ENCODE measurements around the gene NOXA1. TPM values are rescaled to one million over a fixed set of nuclear protein-coding genes. Genes with fewer than 3 reads are reported as not detected.

NOXA1 gene
- total RNA-seq, 1 donor from 2014 or later, result 0.49 TPM

DNA sequence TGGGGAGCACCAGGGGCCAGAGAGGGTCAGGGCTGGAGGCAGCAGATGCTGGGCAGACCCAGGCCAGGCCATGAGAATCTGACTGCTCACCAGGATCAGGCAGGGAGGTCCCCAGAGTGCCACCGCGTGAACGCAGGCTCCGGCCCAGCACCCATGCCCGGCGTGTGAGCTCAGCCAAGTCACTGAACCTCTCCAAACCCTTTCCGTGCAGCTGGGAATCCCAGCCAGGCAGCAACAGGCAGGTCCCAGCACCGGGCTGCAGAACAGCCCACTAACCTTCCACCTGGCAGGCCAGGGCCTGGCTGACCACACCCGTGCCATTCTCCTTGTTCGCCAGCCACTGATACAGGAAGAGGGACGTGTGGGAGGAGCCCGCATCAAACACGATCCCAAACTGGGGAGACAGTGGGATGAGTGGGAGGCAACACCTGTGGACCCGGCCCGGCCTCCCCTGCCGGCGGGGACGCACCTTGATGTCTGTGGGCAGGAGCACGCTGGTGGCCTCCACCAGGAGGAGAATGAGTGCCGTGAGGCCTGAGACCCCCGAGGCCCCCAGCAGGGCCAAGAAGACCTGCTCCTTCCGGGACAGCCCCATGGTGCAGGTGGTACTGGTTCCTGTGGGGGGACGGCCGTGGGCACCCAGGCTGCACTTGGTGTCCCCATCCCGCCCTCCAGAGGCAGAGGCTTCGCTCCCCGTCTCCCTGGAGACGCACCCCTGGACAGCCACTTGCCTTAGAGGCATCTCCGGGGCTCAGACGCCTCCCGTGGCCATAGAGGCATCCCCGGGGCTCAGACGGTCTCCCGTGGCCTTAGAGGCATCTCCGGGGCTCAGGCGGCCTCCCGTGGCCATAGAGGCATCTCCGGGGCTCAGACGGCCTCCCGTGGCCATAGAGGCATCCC is 14.7 kb downstream of the NOXA1 start:
- Mint-ChIP-seq H3K4me1 (ENCODE audit: low read depth) (peaks cover 5% of the 10 kb centered on the region), H3K27ac (no peak overlapping the region), H3K9me3 (no peaks in the 10 kb centered on the region), H3K27me3 (ENCODE audit: insufficient read depth) (peaks cover 9% of the 10 kb centered on the region), H3K4me3 (no peak overlapping the region), H3K36me3 (ENCODE audit: low read depth) (no peaks in the 10 kb centered on the region)
- DNase-seq (ENCODE audit: low spot score), result no peak
- intact Hi-C loops (cut with micrococcal nuclease), result no loop called here

DNA sequence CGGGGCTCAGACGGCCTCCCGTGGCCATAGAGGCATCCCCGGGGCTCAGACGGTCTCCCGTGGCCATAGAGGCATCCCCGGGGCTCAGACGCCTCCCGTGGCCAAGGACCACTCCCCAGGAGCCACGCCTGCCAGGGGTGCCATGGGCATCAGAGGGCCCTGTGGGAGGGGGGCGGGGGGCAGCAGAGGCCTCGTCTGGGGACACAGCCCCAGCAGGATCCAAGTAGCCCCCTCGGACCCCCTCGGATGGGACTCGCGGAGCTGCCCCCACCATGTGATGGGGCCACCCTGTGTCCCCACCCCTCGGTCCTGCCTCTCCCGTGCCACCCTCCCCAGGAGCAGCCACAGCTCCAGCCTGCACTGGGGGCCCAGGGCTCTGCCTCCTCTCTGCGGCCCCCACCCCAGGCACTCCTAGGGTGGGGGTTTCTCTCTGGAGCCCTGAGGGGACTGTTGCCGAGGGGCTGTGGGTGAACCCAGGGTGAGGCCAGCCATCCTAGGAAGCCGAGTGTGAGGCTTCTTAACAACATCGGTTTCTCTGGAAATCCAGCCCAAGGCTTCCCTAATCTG is 15.5 kb downstream of the NOXA1 start:
- no peak overlapping the region for H3K4me3 Mint-ChIP-seq
- no peak overlapping the region for H3K27ac Mint-ChIP-seq
- intact Hi-C loops (cut with micrococcal nuclease), result no loop called here
- H3K36me3 Mint-ChIP-seq (ENCODE audit: low read depth), result no peaks in the 10 kb centered on the region
- DNase-seq (ENCODE audit: low spot score), result no peak
- H3K27me3 Mint-ChIP-seq (ENCODE audit: insufficient read depth), result peaks cover 13% of the 10 kb centered on the region
- H3K4me1 Mint-ChIP-seq (ENCODE audit: low read depth), result peaks cover 5% of the 10 kb centered on the region
- no peaks in the 10 kb centered on the region for H3K9me3 Mint-ChIP-seq

DNA sequence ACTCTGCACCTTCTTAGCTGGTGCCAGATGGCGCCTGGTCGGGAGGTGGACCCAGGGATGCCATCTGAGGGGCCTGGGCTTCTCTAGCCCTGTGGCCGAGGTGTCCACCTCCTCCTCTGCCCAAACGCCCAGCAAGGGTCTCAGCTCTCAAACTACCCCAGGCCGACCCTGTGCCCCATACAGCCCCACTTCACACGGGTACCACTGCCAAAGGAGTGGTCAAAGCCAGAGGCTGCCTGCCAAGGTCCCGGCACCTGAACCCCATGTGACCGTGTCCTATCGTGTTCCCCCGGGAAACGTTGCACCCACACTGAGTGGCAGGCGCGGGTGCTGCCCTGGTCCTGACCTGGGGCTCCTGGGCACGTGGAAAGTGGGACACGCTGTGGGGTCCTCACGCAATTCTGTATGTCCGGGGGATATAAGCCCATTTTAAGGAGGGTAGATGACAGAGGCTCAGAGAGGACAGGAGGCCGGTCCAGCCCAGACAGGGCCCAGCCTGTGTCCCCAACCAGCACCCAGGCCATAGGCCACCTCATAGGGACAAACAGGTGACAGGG is 16.0 kb downstream of the NOXA1 start:
- peaks cover 5% of the 10 kb centered on the region for H3K4me1 Mint-ChIP-seq (ENCODE audit: low read depth)
- DNase-seq (ENCODE audit: low spot score), result no peak
- peaks cover 15% of the 10 kb centered on the region for H3K27me3 Mint-ChIP-seq (ENCODE audit: insufficient read depth)
- intact Hi-C loops (cut with micrococcal nuclease), result no loop called here
- no peak overlapping the region for H3K27ac Mint-ChIP-seq
- no peaks in the 10 kb centered on the region for H3K9me3 Mint-ChIP-seq
- H3K36me3 Mint-ChIP-seq (ENCODE audit: low read depth), result no peaks in the 10 kb centered on the region
- no peak overlapping the region for H3K4me3 Mint-ChIP-seq

DNA sequence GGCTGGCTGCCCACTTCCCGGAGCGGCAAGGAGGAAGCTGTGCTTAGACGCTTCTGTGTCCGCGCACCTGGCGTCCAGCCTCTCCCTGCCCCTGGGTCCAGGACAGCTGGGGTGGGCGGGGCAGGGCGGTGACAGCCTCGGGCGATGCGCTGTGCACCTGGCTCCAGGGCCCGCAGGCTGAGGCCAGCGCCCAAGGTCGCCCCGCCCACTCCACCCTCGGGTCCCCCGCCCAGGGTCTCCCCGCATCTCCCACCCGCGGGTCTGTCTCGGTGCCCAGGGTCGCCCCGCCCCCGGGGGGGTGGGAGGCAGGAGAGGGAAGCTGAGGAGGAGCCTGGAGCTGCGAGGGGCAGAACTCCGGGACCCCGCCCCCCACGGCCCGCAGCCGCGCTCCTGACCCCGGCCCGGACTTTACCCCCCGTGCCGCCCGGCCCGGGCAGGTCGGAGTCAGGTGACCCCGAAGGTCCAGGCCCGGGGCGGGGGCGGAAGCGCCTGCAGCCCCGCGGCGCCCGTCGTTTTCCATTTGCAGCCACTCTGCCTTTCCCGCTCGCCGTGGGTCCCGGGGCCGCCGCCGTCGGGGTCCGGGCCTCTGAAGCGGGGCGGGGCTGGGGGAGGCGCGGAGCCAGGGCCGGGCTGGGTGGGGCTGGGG is 18.2 kb downstream of the NOXA1 start, which contains the start of gene ENTPD8:
Gene ENTPD8, minus strand, starts transcription at position 69 of the 646 bp plus-strand sequence. CDS start 3,072 bp downstream, outside the sequence.
- Mint-ChIP-seq H3K27me3 (ENCODE audit: insufficient read depth) (peaks cover 18% of the 10 kb centered on the region), H3K27ac (no peak within 1 kb of the TSS), H3K9me3 (no peaks in the 10 kb centered on the region), H3K4me1 (ENCODE audit: low read depth) (peaks cover 13% of the 10 kb centered on the region), H3K4me3 (peak within 1 kb of the TSS; percentile 77), H3K36me3 (ENCODE audit: low read depth) (peaks cover 1% of the 10 kb centered on the region)
- intact Hi-C loops (cut with micrococcal nuclease), result loop anchor here (1.0 kb wide), 1 partner anchor 18 kb away; the partner anchor contains the start of genes EXD3 and NOXA1
- no peak for DNase-seq (ENCODE audit: low spot score)

DNA sequence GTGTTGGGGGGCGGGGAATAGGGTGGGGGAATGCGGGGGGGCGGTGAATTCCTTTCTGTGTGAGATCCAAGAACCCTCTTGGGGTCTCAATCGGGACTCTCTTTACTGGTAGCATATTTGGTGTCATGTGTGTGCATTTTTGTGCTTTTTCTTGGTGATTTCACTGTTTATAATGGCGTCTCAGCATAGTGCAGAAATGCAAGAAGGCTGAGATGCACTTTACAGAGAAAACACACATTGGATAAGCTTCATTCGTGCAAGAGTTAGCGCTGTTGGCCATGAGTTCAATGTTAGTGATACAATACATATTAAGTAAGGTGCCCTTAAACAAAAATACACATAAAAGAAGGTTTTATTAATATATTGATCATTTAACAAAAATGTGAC is 18.7 kb downstream of the NOXA1 start:
- DNase-seq (ENCODE audit: low spot score), result no peak
- peaks cover 13% of the 10 kb centered on the region for H3K4me1 Mint-ChIP-seq (ENCODE audit: low read depth)
- no peak overlapping the region for H3K27ac Mint-ChIP-seq
- no peaks in the 10 kb centered on the region for H3K9me3 Mint-ChIP-seq
- H3K27me3 Mint-ChIP-seq (ENCODE audit: insufficient read depth), result peaks cover 18% of the 10 kb centered on the region
- intact Hi-C loops (cut with micrococcal nuclease), result loop anchor here (1.0 kb wide), 1 partner anchor 19 kb away; the partner anchor contains the start of genes EXD3 and NOXA1
- peak overlapping the region; percentile 77 for H3K4me3 Mint-ChIP-seq
- peaks cover 1% of the 10 kb centered on the region for H3K36me3 Mint-ChIP-seq (ENCODE audit: low read depth)

DNA sequence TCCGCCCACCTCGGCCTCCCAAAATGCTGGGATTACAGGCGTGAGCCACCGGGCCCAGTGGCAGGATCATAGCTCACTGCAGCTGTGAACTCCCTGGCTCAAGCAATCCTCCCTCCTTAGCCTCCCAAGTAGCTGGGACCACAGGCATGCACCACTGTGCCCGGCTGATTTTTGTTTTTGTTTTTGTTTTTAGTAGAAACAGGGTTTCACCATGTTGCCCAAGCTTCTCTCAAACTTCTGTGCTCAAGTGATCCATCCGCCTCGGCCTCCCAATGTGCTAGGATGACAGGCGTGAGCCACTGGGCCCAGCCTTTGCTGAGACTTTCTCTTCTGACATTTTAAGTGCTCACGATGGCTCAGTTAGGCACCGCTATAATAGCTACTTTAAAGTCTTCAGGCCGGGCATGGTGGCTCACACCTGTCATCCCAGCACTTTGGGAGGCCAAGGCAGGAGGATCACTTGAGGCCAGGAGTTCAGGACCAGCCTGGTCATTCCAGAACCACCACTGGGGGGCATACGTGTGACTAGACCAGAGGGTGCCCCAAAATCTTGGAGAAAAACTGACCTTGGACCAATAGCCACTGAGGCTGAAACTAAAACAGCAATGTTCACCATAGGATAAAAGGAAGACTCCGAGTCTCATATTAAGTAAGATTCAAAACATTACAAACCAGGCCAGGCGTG is 21.1 kb downstream of the NOXA1 start:
- Mint-ChIP-seq H3K27ac (no peak overlapping the region), H3K4me3 (no peak overlapping the region), H3K36me3 (ENCODE audit: low read depth) (peaks cover 3% of the 10 kb centered on the region), H3K4me1 (ENCODE audit: low read depth) (peaks cover 13% of the 10 kb centered on the region), H3K27me3 (ENCODE audit: insufficient read depth) (peaks cover 18% of the 10 kb centered on the region), H3K9me3 (no peaks in the 10 kb centered on the region)
- no peak for DNase-seq (ENCODE audit: low spot score)
- intact Hi-C loops (cut with micrococcal nuclease), result no loop called here

DNA sequence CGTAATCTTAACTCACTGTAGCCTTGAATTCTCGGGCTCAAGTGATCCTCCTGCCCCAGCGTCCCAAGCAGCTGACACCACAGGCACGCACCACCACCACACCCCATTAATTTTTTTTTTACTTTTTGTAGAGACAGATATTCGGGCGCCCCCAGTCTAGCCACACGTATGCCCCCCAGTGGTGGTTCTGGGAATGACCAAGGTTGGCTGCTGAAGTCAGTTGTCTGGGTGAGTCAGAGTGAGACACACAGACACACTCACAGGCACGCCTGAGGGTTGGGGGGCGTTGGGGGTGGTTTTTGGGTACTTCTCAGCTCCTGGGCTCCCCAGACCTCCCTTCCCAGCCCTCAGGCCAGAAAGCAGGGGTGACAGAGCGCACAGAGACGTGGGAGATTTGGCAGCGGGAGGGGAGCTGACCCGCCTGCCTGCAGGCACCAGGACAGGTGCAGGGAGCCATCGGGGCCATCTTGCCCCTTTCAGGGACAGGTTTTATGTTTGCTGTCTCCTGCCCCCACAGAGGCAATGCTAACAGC is 22.1 kb downstream of the NOXA1 start:
- intact Hi-C loops (cut with micrococcal nuclease), result loop anchor here (1.0 kb wide), 2 partner anchors 22 to 151 kb away; partner anchors contain the start of genes EXD3 and NOXA1
- Mint-ChIP-seq H3K27me3 (ENCODE audit: insufficient read depth) (peaks cover 18% of the 10 kb centered on the region), H3K4me1 (ENCODE audit: low read depth) (peaks cover 13% of the 10 kb centered on the region), H3K36me3 (ENCODE audit: low read depth) (peaks cover 3% of the 10 kb centered on the region), H3K4me3 (no peak overlapping the region), H3K27ac (peak overlapping the region; percentile 58), H3K9me3 (no peaks in the 10 kb centered on the region)
- DNase-seq (ENCODE audit: low spot score), result peak; percentile 78

DNA sequence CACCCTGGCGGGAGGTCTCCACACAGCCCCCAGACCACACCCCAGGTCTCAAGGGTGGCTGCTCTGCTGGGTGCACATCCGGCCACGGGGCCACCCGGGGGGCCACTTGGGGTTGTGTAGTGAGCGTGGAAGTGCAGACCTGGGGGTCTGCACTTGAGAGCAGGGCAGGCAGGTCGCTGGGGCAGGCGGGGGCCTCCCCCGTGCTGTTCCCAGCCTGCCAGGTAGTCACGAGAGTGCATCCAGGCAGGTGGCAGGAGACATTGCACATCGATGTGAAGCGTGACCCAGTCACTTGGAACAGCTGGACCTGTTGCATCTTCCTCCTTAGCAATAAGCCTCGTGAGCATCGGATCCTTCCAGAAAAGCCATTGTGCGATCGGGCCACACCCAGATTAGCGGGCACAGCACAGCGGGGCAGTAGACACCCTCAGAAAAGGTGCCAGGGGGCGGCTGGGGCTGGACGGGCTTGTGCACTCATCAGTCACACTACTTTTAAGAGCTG is 22.8 kb downstream of the NOXA1 start:
- H3K36me3 Mint-ChIP-seq (ENCODE audit: low read depth), result peaks cover 3% of the 10 kb centered on the region
- H3K4me3 Mint-ChIP-seq, result no peak overlapping the region
- DNase-seq (ENCODE audit: low spot score), result no peak
- no peak overlapping the region for H3K27ac Mint-ChIP-seq
- intact Hi-C loops (cut with micrococcal nuclease), result loop anchor here (1.0 kb wide), 2 partner anchors 23 to 152 kb away; partner anchors contain the start of genes EXD3 and NOXA1
- no peaks in the 10 kb centered on the region for H3K9me3 Mint-ChIP-seq
- peaks cover 13% of the 10 kb centered on the region for H3K4me1 Mint-ChIP-seq (ENCODE audit: low read depth)
- peaks cover 18% of the 10 kb centered on the region for H3K27me3 Mint-ChIP-seq (ENCODE audit: insufficient read depth)

DNA sequence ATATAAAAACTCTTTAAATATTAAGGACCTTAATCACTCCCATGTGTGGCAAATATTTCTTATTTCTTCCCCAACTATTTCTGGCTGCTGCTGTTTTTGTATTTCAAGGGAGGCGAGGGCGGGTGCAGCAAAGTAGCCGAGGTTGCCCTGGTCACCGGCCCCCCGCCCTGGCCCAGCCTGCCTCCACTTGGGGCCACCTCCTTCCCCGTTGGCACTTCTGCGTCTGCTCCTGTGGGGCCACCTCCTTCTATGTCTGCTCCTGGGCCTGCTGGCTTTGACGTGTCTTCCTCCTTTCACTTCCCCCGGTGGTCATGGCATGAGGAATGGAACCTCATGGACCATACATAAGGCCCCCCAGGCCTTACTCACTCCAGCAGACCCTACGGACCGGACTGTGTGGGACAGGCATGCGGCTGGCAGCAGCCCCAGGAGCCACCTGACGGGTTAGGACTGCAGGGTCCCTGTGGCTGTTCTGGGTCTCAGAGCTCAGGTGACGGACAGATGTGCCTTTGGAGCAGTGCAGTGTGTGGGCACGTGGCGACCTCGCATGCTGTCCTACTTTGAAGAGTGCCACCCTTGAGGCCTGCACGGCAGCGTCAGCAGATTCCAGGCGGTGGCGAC is 23.8 kb downstream of the NOXA1 start:
- no peaks in the 10 kb centered on the region for H3K9me3 Mint-ChIP-seq
- H3K27ac Mint-ChIP-seq, result no peak overlapping the region
- peaks cover 16% of the 10 kb centered on the region for H3K27me3 Mint-ChIP-seq (ENCODE audit: insufficient read depth)
- DNase-seq (ENCODE audit: low spot score), result no peak
- intact Hi-C loops (cut with micrococcal nuclease), result no loop called here
- H3K36me3 Mint-ChIP-seq (ENCODE audit: low read depth), result peaks cover 3% of the 10 kb centered on the region
- peaks cover 10% of the 10 kb centered on the region for H3K4me1 Mint-ChIP-seq (ENCODE audit: low read depth)
- H3K4me3 Mint-ChIP-seq, result no peak overlapping the region

DNA sequence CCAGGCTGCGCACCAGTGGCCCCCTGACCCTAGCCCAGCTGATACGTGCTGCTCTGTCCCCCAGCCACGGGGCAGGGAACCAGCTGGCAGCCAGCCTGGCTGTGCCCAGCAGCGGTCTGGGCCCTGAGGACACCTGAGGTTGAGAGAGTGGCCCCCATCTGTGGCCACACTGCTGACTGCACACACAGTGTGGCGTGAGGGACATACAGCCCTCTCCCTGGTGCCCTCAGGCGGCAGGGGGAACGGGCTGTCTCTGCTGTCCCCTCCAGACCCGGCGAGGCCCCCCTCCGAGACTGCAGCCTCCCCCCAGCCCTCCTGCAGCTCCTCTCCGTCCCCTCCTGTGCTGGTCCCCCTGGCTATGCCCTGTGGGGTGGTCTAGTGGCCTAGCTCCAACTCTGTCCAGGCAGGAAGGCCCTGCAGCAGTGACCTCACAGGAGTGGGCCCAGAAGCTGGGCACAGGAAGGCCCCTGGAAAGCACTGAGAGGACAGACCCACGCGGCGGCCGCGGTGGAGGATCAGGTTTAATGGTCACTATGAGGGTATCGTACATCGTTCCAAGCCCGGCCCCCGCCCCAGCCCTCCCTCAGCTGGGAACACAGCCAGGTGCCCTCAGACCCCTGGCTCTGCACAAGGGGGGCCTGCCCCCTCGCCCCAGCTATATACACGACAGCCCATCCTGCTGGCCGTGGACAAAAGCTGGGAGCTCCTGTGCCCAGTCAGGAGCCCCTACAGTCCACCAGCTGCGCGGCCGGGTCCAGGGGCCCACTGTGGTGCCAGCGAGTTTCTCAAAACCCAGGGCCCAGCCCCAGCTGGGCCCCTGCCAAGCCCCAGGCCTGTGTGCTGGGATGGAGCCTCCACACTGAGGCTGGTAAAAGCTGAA is 24.8 kb downstream of the NOXA1 start:
- Mint-ChIP-seq H3K27ac (no peak overlapping the region), H3K9me3 (no peaks in the 10 kb centered on the region), H3K36me3 (ENCODE audit: low read depth) (peaks cover 3% of the 10 kb centered on the region), H3K4me3 (no peak overlapping the region), H3K4me1 (ENCODE audit: low read depth) (peaks cover 8% of the 10 kb centered on the region), H3K27me3 (ENCODE audit: insufficient read depth) (peaks cover 9% of the 10 kb centered on the region)
- DNase-seq (ENCODE audit: low spot score), result no peak
- intact Hi-C loops (cut with micrococcal nuclease), result no loop called here

DNA sequence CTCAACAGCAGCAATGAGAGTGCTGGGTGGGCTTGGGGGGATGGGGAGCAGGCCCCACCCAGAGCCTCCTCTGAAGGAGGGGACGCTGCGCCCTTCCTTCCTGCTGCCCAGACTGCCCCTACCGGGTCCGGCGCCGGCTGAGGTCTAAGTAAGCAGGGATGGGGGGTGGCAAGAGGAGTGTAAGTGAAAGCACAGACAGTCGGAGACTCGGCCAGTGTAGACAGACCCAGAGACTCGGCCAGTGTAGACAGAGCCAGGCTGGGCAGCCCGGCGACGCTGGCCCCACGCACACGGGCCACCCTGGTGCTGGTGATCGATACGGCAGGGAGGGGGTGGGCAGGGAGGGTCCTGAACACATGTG is 25.4 kb downstream of the NOXA1 start:
- no peak overlapping the region for H3K4me3 Mint-ChIP-seq
- peaks cover 3% of the 10 kb centered on the region for H3K36me3 Mint-ChIP-seq (ENCODE audit: low read depth)
- peaks cover 8% of the 10 kb centered on the region for H3K4me1 Mint-ChIP-seq (ENCODE audit: low read depth)
- intact Hi-C loops (cut with micrococcal nuclease), result no loop called here
- no peaks in the 10 kb centered on the region for H3K9me3 Mint-ChIP-seq
- no peak overlapping the region for H3K27ac Mint-ChIP-seq
- DNase-seq (ENCODE audit: low spot score), result no peak
- peaks cover 6% of the 10 kb centered on the region for H3K27me3 Mint-ChIP-seq (ENCODE audit: insufficient read depth)
